PC-9 (cell line): ENCODE measurements around the gene IL1R2. TPM values are rescaled to one million over a fixed set of nuclear protein-coding genes. Genes with fewer than 3 reads are reported as not detected.

Experiments used
- BruUV-seq: library from RNA; stranded (reverse); fragments of 400-500 nt; replicated peaks from 2 replicates; lab custom pipeline; 2021; lab: Mats Ljungman, UMichigan
- CTCF ChIA-PET: fragments of 300-600 bp; sonication (Branson Sonifier 250); formaldehyde crosslinking; loops from one replicate; lab custom pipeline; 2022; ENCODE audit warnings: antibody characterized with exemption; lab: Charles Lee
- POLR2A ChIA-PET: fragments of 300-600 bp; sonication (Branson Sonifier 250); formaldehyde crosslinking; loops from one replicate; lab custom pipeline; 2022; ENCODE audit warnings: antibody characterized with exemption; ENCODE audit not compliant: unreplicated experiment; lab: Charles Lee
- DNase-seq, 2 experiments: peaks; one replicate each; pipeline versions ENCODE4 v3.0.0 to v3.0.0-alpha.2; 2015 to 2022; ENCODE audit warnings: mixed read lengths in 1 of 2
- H2AFZ ChIP-seq: fragments of 200-600 bp; sonication (generic); 2 replicates; pipeline ENCODE4 v1.8.1; 2017; ENCODE audit warnings: antibody characterized with exemption
- H3F3A ChIP-seq: fragments of 200-600 bp; sonication (generic); 2 replicates; pipeline ENCODE4 v1.8.1; 2017; ENCODE audit warnings: antibody characterized with exemption, mild to moderate bottlenecking, low read depth; ENCODE audit not compliant: insufficient read depth
- H3K27ac ChIP-seq: fragments of 200-600 bp; sonication (generic); 2 replicates; pipeline ENCODE4 v1.6.1; 2016; ENCODE audit warnings: mixed run types
- H3K27me3 ChIP-seq: fragments of 200-600 bp; sonication (generic); 2 replicates; pipeline ENCODE4 v1.6.1; 2016; ENCODE audit warnings: low read depth, mixed run types; ENCODE audit not compliant: insufficient read depth
- H3K36me3 ChIP-seq: fragments of 200-600 bp; sonication (generic); 2 replicates; pipeline ENCODE4 v1.6.1; 2016; ENCODE audit warnings: low read depth, mixed run types
- H3K4me1 ChIP-seq: fragments of 200-600 bp; sonication (generic); replicated peaks from 2 replicates; pipeline ENCODE4 v1.6.1; 2016; ENCODE audit warnings: mixed run types; ENCODE audit not compliant: insufficient read depth
- H3K4me2 ChIP-seq: fragments of 200-600 bp; sonication (generic); 2 replicates; pipeline ENCODE4 v1.6.1; 2017; ENCODE audit warnings: mixed run types
- H3K4me3 ChIP-seq: fragments of 200-600 bp; sonication (generic); 2 replicates; pipeline ENCODE4 v1.6.1; 2016; ENCODE audit warnings: mixed run types
- H3K79me2 ChIP-seq: fragments of 200-600 bp; sonication (generic); 2 replicates; pipeline ENCODE4 v1.6.1; 2017; ENCODE audit warnings: low read depth, mixed run types
- H3K9me2 ChIP-seq: fragments of 200-600 bp; sonication (generic); 2 replicates; pipeline ENCODE4 v1.8.1; 2017; ENCODE audit warnings: mild to moderate bottlenecking; ENCODE audit not compliant: insufficient read depth
- H3K9me3 ChIP-seq: fragments of 200-600 bp; sonication (generic); 2 replicates; pipeline ENCODE4 v1.8.1; 2016; ENCODE audit warnings: low read depth; ENCODE audit not compliant: insufficient read depth
- H4K20me1 ChIP-seq: fragments of 200-600 bp; sonication (generic); 2 replicates; pipeline ENCODE4 v1.8.1; 2017; ENCODE audit not compliant: insufficient read depth
- EZH2 ChIP-seq: fragments of 200-600 bp; sonication (generic); IDR thresholded peaks from 2 replicates; pipeline ENCODE4 v1.8.0; 2017; ENCODE audit warnings: antibody characterized with exemption, low read depth
- intact Hi-C: fragments of 100-400 bp; cut with micrococcal nuclease; formaldehyde crosslinking; loops from one replicate; pipeline ENCODE4 v1.10.0; 2022; ENCODE audit not compliant: unreplicated experiment
- total RNA-seq: library from RNA; stranded (reverse); gene quantifications from 2 replicates; pipeline ENCODE4 v1.2.3, GENCODE V29; 2021
- TF ChIP-seq, protein P1 (sequence below): fragments of 200-600 bp; sonication (generic); conservative IDR thresholded peaks from 2 replicates; pipeline ENCODE4 v1.6.1; 2017; ENCODE audit warnings: mixed run types, antibody characterized with exemption, mild to moderate bottlenecking, moderate library complexity

The IL1R2 gene
- total RNA-seq, 1 experiment from 2014 or later, result 3.8 TPM

DNA sequence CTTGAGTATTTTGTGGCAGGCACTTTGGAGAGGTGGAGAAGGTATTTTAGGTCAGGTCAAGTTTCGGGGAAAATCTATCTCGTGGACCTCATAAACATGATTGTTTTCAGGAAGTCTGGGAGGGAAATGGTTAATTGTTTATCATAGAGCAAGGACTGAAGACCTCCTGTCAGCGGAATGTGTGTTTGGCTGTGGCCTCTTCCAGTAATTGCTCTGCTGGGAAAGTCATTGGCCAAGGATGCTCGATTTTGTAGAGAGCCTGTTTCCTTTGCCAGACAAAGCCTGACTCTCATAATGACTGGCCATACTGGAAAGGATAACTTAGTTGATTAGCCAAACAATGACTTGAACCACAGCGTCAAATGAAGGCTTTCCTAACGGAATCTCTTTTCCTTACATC is 30.0 kb downstream of the IL1R2 start:
- Histone ChIP-seq H3K9me2 (no peaks in the 10 kb centered on the region), H4K20me1 (no peaks in the 10 kb centered on the region), H3F3A (no peaks in the 10 kb centered on the region), H3K27me3 (no peaks in the 10 kb centered on the region), H3K27ac (no peak overlapping the region), H3K4me3 (no peak overlapping the region), H2AFZ (no peak overlapping the region), H3K9me3 (no peaks in the 10 kb centered on the region), H3K4me2 (no peak overlapping the region), H3K4me1 (0 out of 2 replicates have a peak, but pooled peaks cover 4% of the 10 kb centered on the region), H3K36me3 (no peaks in the 10 kb centered on the region), H3K79me2 (no peaks in the 10 kb centered on the region)
- no peak for DNase-seq
- ChIA-PET CTCF (interaction anchor here (0.7 kb wide), 1 partner anchor 565 kb away, joined by 10 read pairs; no protein-coding TSS in a partner anchor), POLR2A (no interaction called here)
- no TSS peak for BruUV-seq
- intact Hi-C loops, result loop anchor here (1.0 to 5.0 kb wide), 2 partner anchors 79 to 336 kb away; partner anchors contain the start of gene IL18R1
- TF ChIP-seq, protein P1, sequence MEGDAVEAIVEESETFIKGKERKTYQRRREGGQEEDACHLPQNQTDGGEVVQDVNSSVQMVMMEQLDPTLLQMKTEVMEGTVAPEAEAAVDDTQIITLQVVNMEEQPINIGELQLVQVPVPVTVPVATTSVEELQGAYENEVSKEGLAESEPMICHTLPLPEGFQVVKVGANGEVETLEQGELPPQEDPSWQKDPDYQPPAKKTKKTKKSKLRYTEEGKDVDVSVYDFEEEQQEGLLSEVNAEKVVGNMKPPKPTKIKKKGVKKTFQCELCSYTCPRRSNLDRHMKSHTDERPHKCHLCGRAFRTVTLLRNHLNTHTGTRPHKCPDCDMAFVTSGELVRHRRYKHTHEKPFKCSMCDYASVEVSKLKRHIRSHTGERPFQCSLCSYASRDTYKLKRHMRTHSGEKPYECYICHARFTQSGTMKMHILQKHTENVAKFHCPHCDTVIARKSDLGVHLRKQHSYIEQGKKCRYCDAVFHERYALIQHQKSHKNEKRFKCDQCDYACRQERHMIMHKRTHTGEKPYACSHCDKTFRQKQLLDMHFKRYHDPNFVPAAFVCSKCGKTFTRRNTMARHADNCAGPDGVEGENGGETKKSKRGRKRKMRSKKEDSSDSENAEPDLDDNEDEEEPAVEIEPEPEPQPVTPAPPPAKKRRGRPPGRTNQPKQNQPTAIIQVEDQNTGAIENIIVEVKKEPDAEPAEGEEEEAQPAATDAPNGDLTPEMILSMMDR, result no peak
- no peak for TF ChIP-seq EZH2

DNA sequence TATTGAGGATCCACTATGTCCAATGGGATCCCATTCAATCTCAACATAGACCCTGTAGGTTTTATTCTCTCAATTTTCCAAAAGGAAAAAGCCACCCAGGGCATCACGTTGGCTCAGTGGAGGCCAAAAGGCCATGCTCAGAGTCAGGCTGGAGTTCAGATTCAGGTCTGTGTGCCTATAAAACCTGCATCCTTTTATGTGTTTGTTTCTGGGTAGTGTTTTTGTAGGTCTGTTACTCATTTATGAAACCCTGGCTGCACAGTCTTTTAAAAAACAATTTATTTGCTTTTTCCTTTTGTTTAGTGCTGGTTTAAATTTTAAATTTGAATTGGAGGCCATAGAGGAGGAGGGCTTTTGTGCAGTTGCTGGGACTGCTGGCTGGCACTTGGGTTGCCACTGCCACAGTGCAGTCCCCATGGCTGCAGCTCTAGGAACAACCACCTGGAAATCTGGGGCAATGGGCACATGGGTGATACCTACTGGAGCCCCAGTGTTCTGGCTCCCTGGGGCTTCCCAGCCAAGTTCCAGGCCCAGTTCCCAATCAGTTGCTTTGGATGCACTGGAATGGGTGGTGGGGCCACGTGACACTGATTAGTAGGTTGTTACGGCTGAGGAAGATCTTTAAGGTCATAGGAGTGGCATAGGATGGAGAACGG is 31.3 kb downstream of the IL1R2 start:
- TF ChIP-seq, protein P1, result no peak
- no peak for TF ChIP-seq EZH2
- Histone ChIP-seq H3K27me3 (no peaks in the 10 kb centered on the region), H2AFZ (no peak overlapping the region), H4K20me1 (no peaks in the 10 kb centered on the region), H3K79me2 (no peaks in the 10 kb centered on the region), H3K4me3 (no peak overlapping the region), H3K9me3 (no peaks in the 10 kb centered on the region), H3K27ac (no peak overlapping the region), H3K4me2 (no peak overlapping the region), H3K4me1 (0 out of 2 replicates have a peak, but pooled peaks cover 4% of the 10 kb centered on the region), H3K9me2 (no peaks in the 10 kb centered on the region), H3K36me3 (no peaks in the 10 kb centered on the region), H3F3A (no peaks in the 10 kb centered on the region)
- no peak for DNase-seq
- BruUV-seq, result no TSS peak
- POLR2A ChIA-PET, result no interaction called here
- intact Hi-C loops, result loop anchor here (5.0 kb wide), 1 partner anchor 334 kb away; the partner anchor contains the start of gene IL18R1
- CTCF ChIA-PET, result no interaction called here

DNA sequence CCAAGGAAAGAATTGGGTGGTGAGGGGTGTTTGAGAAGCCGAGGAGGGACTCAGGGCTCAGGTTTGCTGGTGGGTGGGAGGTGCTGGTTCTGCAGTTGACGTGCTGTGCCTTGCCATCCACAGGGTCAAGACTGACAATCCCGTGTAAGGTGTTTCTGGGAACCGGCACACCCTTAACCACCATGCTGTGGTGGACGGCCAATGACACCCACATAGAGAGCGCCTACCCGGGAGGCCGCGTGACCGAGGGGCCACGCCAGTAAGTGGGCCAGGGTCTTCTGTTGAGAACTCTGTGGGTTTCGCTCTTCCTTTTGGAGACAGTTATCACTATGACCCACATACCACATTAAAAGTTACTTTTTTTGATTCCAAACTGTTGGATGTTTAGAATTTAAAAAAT is 32.6 kb downstream of the IL1R2 start:
- H3K4me2 ChIP-seq, result no peak overlapping the region
- H4K20me1 ChIP-seq, result no peaks in the 10 kb centered on the region
- ChIA-PET POLR2A (no interaction called here), CTCF (no interaction called here)
- H3K9me3 ChIP-seq, result 0 out of 2 replicates have a peak, but pooled peaks cover 4% of the 10 kb centered on the region
- intact Hi-C loops, result loop anchor here (5.0 kb wide), 1 partner anchor 333 kb away; the partner anchor contains the start of gene IL18R1
- no peaks in the 10 kb centered on the region for H3K36me3 ChIP-seq
- no peak for DNase-seq
- no peaks in the 10 kb centered on the region for H3K79me2 ChIP-seq
- H3K4me1 ChIP-seq, result 0 out of 2 replicates have a peak, but pooled peaks cover 4% of the 10 kb centered on the region
- H2AFZ ChIP-seq, result no peak overlapping the region
- no peaks in the 10 kb centered on the region for H3F3A ChIP-seq
- H3K4me3 ChIP-seq, result no peak overlapping the region
- no peaks in the 10 kb centered on the region for H3K27me3 ChIP-seq
- H3K9me2 ChIP-seq, result no peaks in the 10 kb centered on the region
- BruUV-seq, result no TSS peak
- no peak overlapping the region for H3K27ac ChIP-seq
- TF ChIP-seq, protein P1, result no peak
- TF ChIP-seq EZH2, result no peak
